HG03575 (cell line): ENCODE measurements around the gene ANO1.
"Not testable (repeated sequence)": the region's sequence is repeated elsewhere in the genome, so short reads cannot be mapped to it uniquely, and the experiment has no call there.

ENCODE experiments used
- ATAC-seq: cut with Tn5 transposase; IDR thresholded peaks from one replicate; pipeline ENCODE4 v1.9.1; 2021; ENCODE audit not compliant: unreplicated experiment, insufficient number of reproducible peaks, low FRiP score; ENCODE audit errors: extremely low read depth

ANO1 gene

GRCh38 chr11:70210530-70210929 lies 132.4 kb downstream of the ANO1 start:
- no peak for ATAC-seq

GRCh38 chr11:70212227-70212811 lies 134.2 kb downstream of the ANO1 start:
- ATAC-seq = no peak

- ATAC-seq = not testable (repeated sequence)
Observed at GRCh38 chr11:70217388-70217787, 139.3 kb downstream of the ANO1 start.

DNA sequence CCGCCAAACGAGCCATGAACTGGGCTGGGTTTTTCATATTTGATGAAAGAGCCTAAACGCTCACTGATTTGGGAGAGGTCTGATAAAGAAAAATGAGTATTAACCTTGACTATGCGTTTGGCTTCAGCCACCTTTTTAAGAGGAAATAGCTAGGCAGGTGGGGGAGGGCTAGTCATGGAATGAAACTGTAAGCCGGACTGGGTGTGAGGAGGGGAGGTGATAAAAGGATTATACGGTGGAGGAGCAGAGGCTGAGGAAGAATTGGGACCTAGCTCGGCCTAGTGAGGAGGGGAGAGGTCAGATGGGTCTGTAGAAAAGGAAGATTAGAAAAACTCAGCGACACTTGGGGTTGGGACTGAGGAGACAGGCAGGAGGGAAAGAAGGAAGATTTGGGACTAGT lies 140.0 kb downstream of the ANO1 start:
- ATAC-seq = not testable (repeated sequence)

GRCh38 chr11:70220136-70220535 lies 142.0 kb downstream of the ANO1 start:
- ATAC-seq = no peak

DNA sequence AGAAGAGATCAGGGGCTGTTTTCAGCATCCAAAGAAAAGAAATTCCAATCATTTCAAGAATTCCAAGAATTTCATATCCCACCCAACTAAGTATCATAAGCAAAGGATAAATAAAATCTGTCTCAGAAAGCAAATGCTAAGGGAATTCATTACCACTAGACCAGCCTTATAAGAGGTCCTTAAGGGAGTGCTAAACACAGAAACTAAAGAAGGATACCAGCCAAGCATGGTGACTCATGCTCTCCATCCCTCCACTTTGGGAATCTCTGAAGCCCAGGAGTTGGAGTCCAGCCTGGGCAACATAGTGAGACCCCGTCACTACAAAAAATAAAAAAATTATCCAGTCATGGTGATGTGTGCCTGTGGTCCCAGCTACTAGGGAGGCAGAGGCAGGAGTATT lies 142.8 kb downstream of the ANO1 start:
- ATAC-seq = no peak

DNA sequence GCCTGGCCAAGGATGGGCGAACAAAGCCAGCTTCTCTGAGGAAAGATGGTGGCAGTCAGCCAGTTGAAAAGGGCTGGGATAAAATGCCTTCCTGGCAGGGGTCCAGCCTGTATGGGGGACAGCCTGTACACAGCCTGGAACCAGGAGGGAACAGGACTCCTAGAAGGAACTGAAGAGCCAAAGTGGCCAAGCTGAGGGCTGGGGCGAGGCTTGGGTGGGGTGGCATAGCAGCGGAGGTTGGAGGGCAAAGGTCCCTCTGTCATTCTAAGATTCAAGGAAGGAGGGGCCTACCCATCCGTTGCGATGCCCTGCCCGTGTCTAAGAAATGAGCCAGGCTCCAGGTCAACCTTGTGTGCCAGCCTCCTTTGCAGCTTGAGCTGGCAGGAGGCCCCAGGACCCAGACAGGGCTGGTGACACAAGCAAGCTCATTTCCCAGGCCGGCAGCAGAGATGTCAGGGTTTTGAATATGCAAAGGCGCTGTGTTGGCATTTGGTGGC lies 147.6 kb downstream of the ANO1 start:
- ATAC-seq = no peak

- ATAC-seq = no peak
Observed at GRCh38 chr11:70226183-70226582, 148.1 kb downstream of the ANO1 start.

GRCh38 chr11:70226967-70227366 lies 148.8 kb downstream of the ANO1 start:
- ATAC-seq = no peak

DNA sequence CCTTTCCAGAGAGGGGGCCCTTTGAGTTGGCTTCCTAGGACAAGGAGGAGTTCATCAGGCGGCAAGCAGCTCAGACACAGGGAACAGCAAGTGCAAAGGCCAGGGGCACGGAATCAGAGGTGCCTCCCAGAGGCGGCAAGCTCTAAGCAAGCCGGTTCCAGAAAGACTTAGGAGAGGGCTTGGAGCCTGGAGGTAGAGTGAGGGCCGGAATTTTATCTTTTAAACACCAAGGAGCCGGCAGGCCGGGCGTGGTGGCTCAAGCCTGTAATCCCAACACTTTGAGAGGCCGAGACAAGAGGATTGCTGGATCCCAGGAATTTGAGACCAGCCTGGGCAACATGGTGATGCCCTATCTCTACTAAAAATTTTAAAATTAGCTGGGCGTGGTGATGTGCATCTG lies 151.6 kb downstream of the ANO1 start:
- no peak for ATAC-seq

- no peak for ATAC-seq
Observed at GRCh38 chr11:70230151-70230839, 152.2 kb downstream of the ANO1 start.

DNA sequence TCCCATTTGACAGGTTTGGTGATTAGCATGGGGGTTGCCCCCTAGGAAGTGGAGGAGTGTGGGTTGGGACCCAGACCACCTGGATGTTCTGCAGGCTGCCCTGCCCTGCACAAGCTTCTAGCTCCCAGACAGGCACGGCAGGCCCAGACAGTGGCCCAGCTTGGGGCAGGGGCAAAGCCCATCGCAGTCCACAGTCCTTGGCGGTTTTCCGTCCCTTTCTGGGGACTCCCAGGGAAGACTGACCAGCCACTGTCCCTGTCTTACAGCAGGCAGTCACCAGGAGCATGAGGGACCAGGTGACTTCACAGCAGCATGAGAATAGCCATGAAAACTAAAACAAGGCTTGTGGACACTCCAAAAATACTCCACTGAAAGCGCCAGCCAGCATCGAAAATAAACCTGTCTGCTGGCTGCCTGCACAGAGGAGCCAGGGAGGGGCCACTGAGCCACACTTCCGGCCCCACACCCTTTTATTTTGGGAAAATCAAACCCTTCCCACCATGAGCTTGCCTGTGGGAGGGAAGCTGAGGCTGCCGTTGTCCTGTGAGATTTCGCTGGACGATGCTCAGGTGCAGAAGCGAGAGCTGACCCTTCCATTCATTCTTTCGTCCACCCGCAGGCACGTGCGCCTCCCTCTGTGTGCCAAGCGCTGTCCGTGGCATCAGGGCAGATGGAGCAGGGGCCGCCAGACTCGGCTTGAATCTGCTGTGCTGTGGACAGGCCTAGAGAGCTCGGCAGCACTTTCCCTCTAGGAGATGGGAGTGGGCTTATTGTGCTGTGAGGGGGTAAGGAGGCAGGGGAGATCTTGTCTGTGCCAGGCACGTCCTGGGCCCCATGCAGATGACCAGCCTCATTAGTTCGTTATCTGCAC lies 153.0 kb downstream of the ANO1 start:
- no peak for ATAC-seq

DNA sequence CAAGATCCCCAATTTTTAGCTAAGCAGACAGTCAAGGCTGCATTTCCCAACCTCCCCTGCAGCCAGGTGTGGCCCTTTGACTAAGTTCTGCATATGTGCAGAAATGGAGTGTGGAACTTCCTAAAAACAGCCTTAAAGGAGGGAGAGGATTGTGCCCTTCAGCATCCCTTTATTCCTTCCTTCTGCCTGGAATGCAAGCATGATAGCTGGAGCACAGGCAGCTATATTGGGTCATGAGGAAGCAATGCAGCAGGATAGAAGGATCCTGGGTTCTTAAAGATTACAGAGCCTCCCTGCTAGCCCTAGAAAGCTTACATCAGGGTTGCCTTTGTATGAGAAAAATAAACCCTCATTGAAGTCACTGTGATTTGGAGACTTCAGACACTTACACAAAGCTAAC lies 154.9 kb downstream of the ANO1 start:
- ATAC-seq = no peak

- ATAC-seq = no peak
Observed at GRCh38 chr11:70233511-70233934, 155.4 kb downstream of the ANO1 start.

- no peak for ATAC-seq
Observed at GRCh38 chr11:70233962-70234361, 155.8 kb downstream of the ANO1 start.
